Erythroblast (primary cell): ENCODE results near the gene TPT1.

ENCODE experiments used
- DNase-seq, 2 experiments: peaks; one replicate each; lab custom pipeline; 2025; lab: John Stamatoyannopoulos, UW
- GATA1 ChIP-seq: IDR thresholded peaks from 2 replicates; pipeline ENCODE4 v1.6.1; 2011; ENCODE audit warnings: low read depth, mild to moderate bottlenecking, control low read depth, low read length, moderate library complexity
- POLR2A ChIP-seq: IDR thresholded peaks from 2 replicates; pipeline ENCODE4 v1.6.1; 2011; ENCODE audit warnings: mild to moderate bottlenecking, low read length

The TPT1 gene

GRCh38 chr13:45373162-45373547, 32.2 kb upstream of the TPT1 start:
- no peak for TF ChIP-seq POLR2A

GRCh38 chr13:45372189-45373161, 31.5 kb upstream of the TPT1 start:
- no peak for DNase-seq
- TF ChIP-seq POLR2A (no peak), GATA1 (no peak)

More at GRCh38 chr13:45373162-45373547, 32.2 kb upstream of the TPT1 start:
- DNase-seq = peak; percentile 15 to 40

DNA sequence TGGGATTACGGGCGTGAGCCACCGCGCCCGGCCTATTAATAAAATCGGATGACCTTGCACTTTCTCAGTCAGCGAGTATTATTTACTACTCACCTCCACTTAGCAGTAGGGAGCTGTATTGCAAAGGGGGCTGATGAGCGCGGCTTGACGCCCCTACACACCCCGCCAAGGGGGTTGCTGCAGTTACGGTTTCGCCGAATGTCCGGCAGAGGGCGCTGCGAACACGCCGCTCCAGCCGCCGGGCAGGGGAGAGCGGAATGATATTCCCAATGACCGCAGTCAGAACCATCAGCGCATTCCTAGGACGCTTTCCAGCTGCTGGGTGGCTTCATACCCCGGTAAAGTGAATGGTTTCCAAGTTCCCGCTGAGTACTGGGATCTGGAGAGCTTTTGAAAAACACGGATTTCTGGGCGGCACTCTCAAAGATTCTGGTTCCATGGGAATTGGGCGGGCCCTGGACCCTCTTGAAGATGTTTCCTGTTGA, 30.0 kb upstream of the TPT1 start:
- TF ChIP-seq GATA1 = no peak
- TF ChIP-seq POLR2A = no peak
- peak; percentile 54 to 73 for DNase-seq

DNA sequence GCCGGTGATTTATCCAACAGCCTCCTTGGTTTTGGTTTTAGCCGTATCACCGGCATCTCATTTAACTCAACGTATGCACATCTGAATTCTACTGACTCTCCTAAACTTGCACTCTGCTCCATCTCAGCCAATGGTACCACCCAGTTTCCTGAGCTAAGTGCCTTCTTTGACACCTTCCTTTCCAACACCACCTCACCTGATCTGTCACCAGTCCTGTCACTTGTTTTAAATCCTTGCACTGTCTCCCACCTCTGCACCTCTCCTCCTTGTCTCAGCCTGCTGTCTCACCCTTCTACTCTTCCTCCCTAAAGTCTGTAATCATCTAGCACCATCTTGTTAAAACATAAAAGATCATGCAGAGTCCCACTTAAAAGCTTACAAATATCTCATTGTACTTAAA, 28.1 kb upstream of the TPT1 start:
- DNase-seq = no peak
- TF ChIP-seq GATA1 (no peak), POLR2A (no peak)

- TF ChIP-seq GATA1 (no peak), POLR2A (no peak)
- no peak for DNase-seq
These were observed 27.6 kb upstream of the TPT1 start for GRCh38 chr13:45368571-45368970.

DNA sequence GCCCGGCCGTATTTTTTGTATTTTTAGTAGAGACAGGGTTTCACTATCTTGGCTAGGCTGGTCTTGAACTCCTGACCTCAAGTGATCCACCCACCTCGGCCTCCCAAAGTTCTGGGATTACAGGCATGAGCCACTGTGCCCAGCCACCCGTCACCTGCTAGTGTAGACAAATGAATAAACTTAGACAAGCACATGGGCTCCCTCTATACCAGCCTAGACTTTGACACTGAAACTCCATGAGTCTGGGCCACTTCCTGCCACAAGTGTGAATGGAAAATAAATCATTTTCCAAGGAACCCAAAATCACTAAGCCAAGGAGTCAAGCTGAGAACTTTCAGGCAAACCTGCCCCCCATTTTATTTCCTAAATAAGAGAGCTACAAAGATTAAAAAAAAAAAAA, 27.0 kb upstream of the TPT1 start:
- TF ChIP-seq POLR2A (no peak), GATA1 (no peak)
- DNase-seq = no peak

DNA sequence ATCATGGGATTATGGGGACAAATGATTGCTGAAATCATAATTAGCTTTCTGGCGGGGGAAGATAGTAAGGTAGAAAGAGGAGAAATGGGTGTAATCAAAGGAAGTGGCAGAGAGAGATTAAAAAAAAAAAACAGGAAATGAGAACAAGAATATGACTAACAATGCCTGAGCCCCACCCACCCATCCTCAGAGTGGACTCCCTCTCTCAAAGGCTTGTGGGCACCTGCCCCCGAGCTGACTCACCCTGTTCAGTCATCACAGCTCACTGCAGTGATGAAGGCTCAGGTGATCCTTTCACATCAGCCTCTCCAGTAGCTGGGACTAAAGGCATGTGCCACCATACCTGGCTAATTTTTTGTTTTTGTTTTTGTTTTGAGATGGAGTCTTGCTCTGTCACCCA, 26.4 kb upstream of the TPT1 start:
- TF ChIP-seq POLR2A (no peak), GATA1 (no peak)
- peak; percentile 24 to 41 for DNase-seq

DNA sequence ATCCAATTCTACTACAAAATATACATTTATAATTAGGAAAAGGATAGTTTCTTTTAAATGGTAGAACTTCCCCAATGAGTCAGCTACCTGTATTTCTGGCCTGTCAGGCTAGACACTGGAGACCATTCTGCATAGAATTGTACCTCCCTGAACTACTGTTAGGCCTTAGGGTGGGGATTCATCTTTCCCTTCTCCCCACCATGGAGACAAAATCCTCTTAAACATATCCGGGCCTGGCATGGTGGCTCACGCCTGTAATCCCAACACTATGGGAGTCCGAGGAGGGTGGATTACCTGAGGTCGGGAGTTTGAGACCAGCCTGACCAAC, 24.5 kb upstream of the TPT1 start:
- TF ChIP-seq GATA1 (no peak), POLR2A (no peak)
- DNase-seq = no peak

DNA sequence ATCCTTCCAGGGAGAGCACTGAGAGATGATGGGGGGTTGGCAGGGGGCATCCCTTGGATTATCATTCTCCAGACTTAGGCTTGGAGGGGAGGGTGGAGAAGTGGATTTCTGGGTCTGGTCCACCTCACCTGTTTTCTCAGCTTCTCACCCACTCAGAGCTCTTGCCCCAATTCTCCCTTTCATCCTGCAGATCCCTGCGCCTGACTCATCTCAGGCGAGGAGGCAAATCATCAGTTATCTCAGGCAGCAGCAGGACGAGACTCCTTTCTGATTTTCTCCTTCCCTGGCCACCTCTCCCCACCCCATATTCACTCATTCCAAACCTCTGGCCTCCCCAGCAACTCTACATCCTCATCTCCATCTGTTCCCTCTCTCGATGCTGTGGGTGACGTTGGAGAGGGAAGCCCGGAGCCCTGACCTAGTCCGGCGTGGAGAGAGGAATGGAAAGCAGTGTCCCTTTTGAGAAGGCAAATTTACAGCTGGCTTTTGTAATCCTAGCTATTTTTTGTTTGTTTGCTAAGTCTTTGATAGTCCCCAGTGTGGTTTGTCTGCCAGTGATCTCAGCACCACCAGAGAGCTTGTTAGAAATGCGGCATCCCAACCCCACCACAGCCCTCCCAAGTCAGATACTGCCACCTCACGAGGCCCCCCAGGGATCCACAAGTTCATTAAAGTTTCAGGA, 24.0 kb upstream of the TPT1 start:
- DNase-seq = no peak
- TF ChIP-seq GATA1 (no peak), POLR2A (no peak)

DNA sequence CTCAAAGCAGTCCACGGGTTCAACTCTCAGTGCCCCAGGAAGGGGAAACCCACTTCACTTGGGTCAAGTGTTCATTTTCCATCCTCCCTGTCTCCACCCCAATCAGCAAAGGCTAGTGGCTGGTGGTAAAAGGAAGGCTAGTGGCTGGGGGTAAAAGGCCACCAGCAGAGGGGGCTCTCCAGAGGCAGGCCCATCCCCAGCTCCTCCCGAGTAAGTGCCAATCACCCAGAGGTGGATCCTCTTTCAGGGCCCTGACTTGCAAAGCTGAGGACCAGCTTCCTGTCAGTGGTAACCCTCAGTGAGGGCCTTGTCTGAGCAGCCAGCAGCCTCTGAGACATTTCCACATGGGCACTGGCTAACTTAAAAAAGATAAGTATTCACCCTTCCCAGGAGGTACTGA, 22.0 kb upstream of the TPT1 start:
- DNase-seq = peak; percentile 11 to 23
- no peak for TF ChIP-seq GATA1
- no peak for TF ChIP-seq POLR2A

- peak; percentile 24 to 42 for DNase-seq
- TF ChIP-seq GATA1 (no peak), POLR2A (no peak)
These were observed 20.7 kb upstream of the TPT1 start for GRCh38 chr13:45361596-45362206.

DNA sequence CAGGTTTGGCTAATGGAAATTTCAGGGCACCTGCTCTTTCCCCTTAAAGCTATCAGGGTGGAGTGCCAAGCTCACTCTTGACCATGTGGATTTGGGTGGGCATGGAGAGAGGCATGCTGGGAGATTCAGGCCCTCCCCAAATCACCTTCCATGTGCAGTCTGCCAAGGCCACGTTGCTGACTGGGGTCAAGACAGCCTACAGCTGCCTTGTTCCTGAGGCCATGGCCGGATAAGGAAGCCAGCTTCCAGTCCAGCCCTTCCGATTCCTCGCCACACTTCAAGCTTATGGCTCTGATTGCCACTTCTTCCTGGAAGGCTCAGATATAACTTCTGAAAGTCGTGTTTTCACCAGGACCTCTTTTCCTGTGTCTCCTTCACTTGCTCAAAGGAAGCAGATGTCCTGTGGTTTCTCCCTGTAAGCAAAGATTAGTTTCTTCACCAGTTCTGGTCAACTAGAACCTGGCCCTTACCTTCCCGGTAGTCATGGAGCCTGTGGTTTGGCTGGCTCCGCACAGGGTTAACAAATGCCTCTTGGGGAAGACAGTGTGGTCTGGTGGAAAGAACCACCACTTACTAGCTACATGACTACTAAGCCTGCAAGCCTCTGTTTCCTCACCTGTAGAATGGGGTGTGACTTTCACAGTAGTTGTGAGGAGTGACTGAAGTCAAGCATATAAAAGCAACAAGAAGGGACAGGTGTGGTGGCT, 16.1 kb upstream of the TPT1 start:
- DNase-seq = no peak
- TF ChIP-seq POLR2A (no peak), GATA1 (no peak)

- no peak for TF ChIP-seq GATA1
- TF ChIP-seq POLR2A = no peak
- no peak for DNase-seq
These were observed 12.9 kb upstream of the TPT1 start for GRCh38 chr13:45353895-45354294.

DNA sequence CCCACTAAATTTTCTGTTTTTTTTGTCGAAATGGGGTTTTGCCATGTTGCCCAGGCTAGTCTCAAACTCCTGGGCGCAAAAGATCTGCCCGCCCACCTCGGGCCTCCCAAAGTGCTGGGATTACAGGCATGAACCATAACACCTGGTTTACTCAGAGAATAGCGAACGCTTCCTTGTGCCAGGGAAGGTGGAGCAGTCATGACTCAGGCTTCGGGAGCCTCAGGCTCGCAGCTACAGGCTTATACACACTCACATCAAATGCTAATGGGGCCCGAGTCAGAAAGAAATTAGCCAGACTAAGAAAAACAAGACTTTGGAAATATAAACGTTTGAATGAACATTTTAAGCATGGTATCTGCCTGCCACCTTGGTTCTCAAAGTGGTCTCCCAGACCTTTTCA, 11.0 kb upstream of the TPT1 start:
- no peak for DNase-seq
- TF ChIP-seq GATA1 (no peak), POLR2A (no peak)

- DNase-seq = no peak
These were observed 9.2 kb upstream of the TPT1 start for GRCh38 chr13:45350152-45350551.

More at GRCh38 chr13:45350152-45350551, 9.2 kb upstream of the TPT1 start:
- TF ChIP-seq POLR2A (no peak), GATA1 (no peak)
